H1 (cell line): Measurements from ENCODE around the gene MMP24OS. TPM values are rescaled to one million over a fixed set of nuclear protein-coding genes. Genes with fewer than 3 reads are reported as not detected.

Source experiments
- CTCF ChIA-PET: fragments of 300-600 bp; sonication (Branson Sonifier 250); formaldehyde crosslinking; loops from one replicate; lab custom pipeline; 2021; ENCODE audit not compliant: partially characterized antibody; lab: Charles Lee
- POLR2A ChIA-PET: fragments of 300-600 bp; sonication (Branson Sonifier 250); formaldehyde crosslinking; loops from one replicate; lab custom pipeline; 2021; ENCODE audit warnings: inconsistent platforms; ENCODE audit not compliant: partially characterized antibody; lab: Charles Lee
- DNase-seq, 2 experiments: peaks; one replicate each; pipeline versions ENCODE4 v3.0.0 to v3.0.0-alpha.2; 2010 to 2022; ENCODE audit warnings: low spot score in 2 of 2, low read depth in 1 of 2, mixed read lengths in 1 of 2
- FAIRE-seq: peaks from 2 replicates; lab custom pipeline; 2011; peaks lifted over from hg19 to GRCh38; lab: Jason Lieb, UNC
- H2AFZ ChIP-seq: 2 replicates; pipeline ENCODE4 v1.8.1; 2012; ENCODE audit warnings: low read length, inconsistent platforms
- H2AK5ac ChIP-seq: 2 replicates; pipeline ENCODE4 v1.6.1; 2013; ENCODE audit warnings: low read depth, low read length
- H2BK120ac ChIP-seq: replicated peaks from 2 replicates; pipeline ENCODE3; 2013; ENCODE audit warnings: low read depth, low read length, inconsistent platforms
- H2BK12ac ChIP-seq: 2 replicates; pipeline ENCODE4 v1.6.1; 2013; ENCODE audit warnings: low read depth, low read length
- H2BK15ac ChIP-seq: 2 replicates; pipeline ENCODE4 v1.6.1; 2013; ENCODE audit warnings: low read length
- H2BK20ac ChIP-seq: 2 replicates; pipeline ENCODE4 v1.6.1; 2013; ENCODE audit warnings: low read length
- H2BK5ac ChIP-seq: 2 replicates; pipeline ENCODE4 v1.6.1; 2013; ENCODE audit warnings: low read depth, low read length
- H3K14ac ChIP-seq: 2 replicates; pipeline ENCODE4 v1.6.1; 2013; ENCODE audit warnings: inconsistent platforms; ENCODE audit not compliant: insufficient read length
- H3K18ac ChIP-seq: 2 replicates; pipeline ENCODE4 v1.6.1; 2013; ENCODE audit warnings: low read length; ENCODE audit errors: extremely low read depth
- H3K23ac ChIP-seq: 2 replicates; pipeline ENCODE4 v1.6.1; 2013; ENCODE audit warnings: inconsistent platforms; ENCODE audit not compliant: insufficient read length
- H3K23me2 ChIP-seq: 2 replicates; pipeline ENCODE4 v1.6.1; 2013; ENCODE audit warnings: low read depth, low read length
- H3K27ac ChIP-seq: 2 replicates; pipeline ENCODE4 v1.6.1; 2011; ENCODE audit warnings: low read depth, low read length, inconsistent platforms
- H3K27me3 ChIP-seq, 4 experiments: replicated peaks in 1 of 4; 1 replicate in 1 of 4; 2 replicates in 3 of 4; pipeline versions ENCODE4 v1.6.1 to v1.8.1; 2011 to 2013; ENCODE audit warnings: low read length in 3 of 4, mild to moderate bottlenecking in 3 of 4, inconsistent platforms in 2 of 4, mixed read lengths in 2 of 4, moderate library complexity in 1 of 4; ENCODE audit not compliant: control insufficient read depth in 3 of 4, insufficient read depth in 3 of 4; ENCODE audit errors: extremely low read depth in 1 of 4
- H3K36me3 ChIP-seq, 4 experiments: 2 replicates each; pipeline versions ENCODE4 v1.6.1 to v1.8.1; 2011 to 2013; ENCODE audit warnings: mild to moderate bottlenecking in 4 of 4, low read length in 3 of 4, moderate library complexity in 2 of 4, control low read depth in 1 of 4, inconsistent platforms in 1 of 4; ENCODE audit not compliant: insufficient read depth in 4 of 4, control insufficient read depth in 2 of 4
- H3K4ac ChIP-seq: replicated peaks from 2 replicates; pipeline ENCODE3; 2013; ENCODE audit warnings: low read length, low read depth, mixed read lengths, inconsistent platforms; ENCODE audit not compliant: insufficient read length
- H3K4me1 ChIP-seq, 4 experiments: replicated peaks in 1 of 4; 1 replicate in 1 of 4; 2 replicates in 3 of 4; pipeline versions ENCODE4 v1.6.1 to v1.8.1; 2011 to 2013; ENCODE audit warnings: low read length in 3 of 4, inconsistent platforms in 2 of 4, mixed read lengths in 1 of 4; ENCODE audit not compliant: insufficient read depth in 4 of 4, control insufficient read depth in 3 of 4
- H3K4me2 ChIP-seq, 2 experiments: 2 replicates each; pipeline versions ENCODE4 v1.6.1 to v1.8.1; 2011 to 2013; ENCODE audit warnings: low read depth in 2 of 2, low read length in 2 of 2, control low read depth in 1 of 2, inconsistent platforms in 1 of 2, mild to moderate bottlenecking in 1 of 2; ENCODE audit not compliant: insufficient read depth in 1 of 2
- H3K4me3 ChIP-seq, 4 experiments: fragments of 200-600, 300-600 bp in 1 of 4; sonication (generic), shearing (Covaris generic), sonication (Bioruptor Twin) in 1 of 4; 2 replicates each; pipeline versions ENCODE4 v1.5.1 to v1.8.1; 2011 to 2016; ENCODE audit warnings: low read length in 4 of 4, low read depth in 3 of 4, control low read depth in 2 of 4, inconsistent platforms in 2 of 4, mild to moderate bottlenecking in 2 of 4, mixed read lengths in 1 of 4, moderate library complexity in 1 of 4; ENCODE audit not compliant: insufficient read depth in 2 of 4; ENCODE audit errors: extremely low read depth in 1 of 4
- H3K56ac ChIP-seq: replicated peaks from 2 replicates; pipeline ENCODE3; 2013; ENCODE audit warnings: low read depth, mild to moderate bottlenecking, mixed read lengths, low read length, inconsistent platforms; ENCODE audit not compliant: insufficient read length
- H3K79me1 ChIP-seq: 2 replicates; pipeline ENCODE4 v1.6.1; 2013; ENCODE audit warnings: low read depth, low read length, control low read depth
- H3K79me2 ChIP-seq, 2 experiments: 2 replicates each; pipeline versions ENCODE4 v1.6.1 to v1.8.1; 2012 to 2013; ENCODE audit warnings: low read length in 2 of 2, mild to moderate bottlenecking in 2 of 2, inconsistent platforms in 1 of 2; ENCODE audit not compliant: insufficient read depth in 2 of 2, control insufficient read depth in 1 of 2
- H3K9ac ChIP-seq, 4 experiments: replicated peaks in 1 of 4; 1 replicate in 1 of 4; 2 replicates in 3 of 4; pipeline versions ENCODE4 v1.6.1 to v1.8.1; 2011 to 2013; ENCODE audit warnings: low read depth in 3 of 4, low read length in 3 of 4, control low read depth in 2 of 4, mild to moderate bottlenecking in 2 of 4, moderate library complexity in 2 of 4, inconsistent platforms in 1 of 4; ENCODE audit errors: extremely low read depth in 1 of 4
- H3K9me3 ChIP-seq, 2 experiments: 2 replicates each; pipeline versions ENCODE4 v1.6.1 to v1.8.1; 2012 to 2013; ENCODE audit warnings: mild to moderate bottlenecking in 2 of 2, moderate library complexity in 2 of 2, control low read depth in 1 of 2, inconsistent platforms in 1 of 2, low read depth in 1 of 2, low read length in 1 of 2, mixed read lengths in 1 of 2; ENCODE audit not compliant: insufficient read depth in 2 of 2
- H4K20me1 ChIP-seq, 2 experiments: replicated peaks in 1 of 2; 2 replicates each; pipeline versions ENCODE3 to v1.8.1; 2011 to 2013; ENCODE audit warnings: inconsistent platforms in 2 of 2, low read length in 2 of 2, mild to moderate bottlenecking in 1 of 2; ENCODE audit not compliant: insufficient read depth in 2 of 2, control insufficient read depth in 1 of 2
- H4K5ac ChIP-seq: 2 replicates; pipeline ENCODE4 v1.6.1; 2013; ENCODE audit warnings: low read length, low read depth, mixed read lengths, inconsistent platforms; ENCODE audit not compliant: insufficient read length
- H4K8ac ChIP-seq: 2 replicates; pipeline ENCODE4 v1.8.0; 2013; ENCODE audit warnings: mild to moderate bottlenecking, moderate library complexity, low read length, inconsistent platforms; ENCODE audit not compliant: insufficient read depth; ENCODE audit errors: extremely low read depth
- H4K91ac ChIP-seq: replicated peaks from 2 replicates; pipeline ENCODE3; 2013; ENCODE audit warnings: low read length, mixed read lengths, inconsistent platforms; ENCODE audit not compliant: insufficient read length
- ATF3 ChIP-seq: IDR thresholded peaks from 2 replicates; pipeline ENCODE4 v1.6.1; 2011; ENCODE audit warnings: low read depth, mild to moderate bottlenecking, low read length; ENCODE audit not compliant: insufficient read depth
- BACH1 ChIP-seq: IDR thresholded peaks from 2 replicates; pipeline ENCODE4 v1.6.1; 2012; ENCODE audit warnings: low read length, improper control_type of control experiment
- BRCA1 ChIP-seq: IDR thresholded peaks from 2 replicates; pipeline ENCODE4 v1.6.1; 2012; ENCODE audit warnings: low read depth, low read length, improper control_type of control experiment
- HDAC2 ChIP-seq, 2 experiments: fragments of 300-600 bp in 1 of 2; sonication (generic) in 1 of 2; IDR thresholded peaks; 2 replicates each; pipeline ENCODE4 v1.6.1; 2011 to 2012; ENCODE audit warnings: low read depth in 2 of 2, low read length in 2 of 2, mild to moderate bottlenecking in 2 of 2, moderate library complexity in 2 of 2, borderline replicate concordance in 1 of 2, inconsistent platforms in 1 of 2
- NANOG ChIP-seq: IDR thresholded peaks from 2 replicates; pipeline ENCODE4 v1.6.1; 2011; ENCODE audit warnings: low read length, low read depth, mild to moderate bottlenecking, inconsistent platforms; ENCODE audit not compliant: insufficient read depth, poor library complexity, severe bottlenecking
- POLR2AphosphoS5 ChIP-seq: IDR thresholded peaks from 2 replicates; pipeline ENCODE4 v1.6.1; 2011; ENCODE audit warnings: low read depth, low read length
- POU5F1 ChIP-seq: IDR thresholded peaks from 2 replicates; pipeline ENCODE4 v1.6.1; 2011; ENCODE audit warnings: low read depth, mild to moderate bottlenecking, low read length, moderate library complexity
- RBBP5 ChIP-seq: IDR thresholded peaks from 2 replicates; pipeline ENCODE4 v1.7.1; 2012; ENCODE audit warnings: low read depth, mild to moderate bottlenecking, inconsistent platforms, low read length, moderate library complexity, borderline replicate concordance
- SUZ12 ChIP-seq: fragments of 200-600 bp; sonication (generic); IDR thresholded peaks from 2 replicates; pipeline ENCODE4 v1.6.1; 2012; ENCODE audit warnings: mild to moderate bottlenecking, inconsistent platforms, low read length, moderate library complexity, mixed read lengths
- TEAD4 ChIP-seq: IDR thresholded peaks from 2 replicates; pipeline ENCODE4 v1.6.1; 2012; ENCODE audit warnings: low read depth, low read length, inconsistent platforms, mixed read lengths
- WGBS, 2 experiments: shearing (Covaris generic) in 1 of 2; methylation state at CpG; one replicate each; pipeline versions ENCODE4 v1.1.6 to v1.1.7; 2013 to 2015; ENCODE audit warnings: low lambda C conversion rate in 2 of 2, mixed read lengths in 2 of 2, inconsistent platforms in 1 of 2, low coverage in 1 of 2, missing lambda C conversion rate in 1 of 2; ENCODE audit not compliant: insufficient replicate concordance in 2 of 2, insufficient coverage in 1 of 2, insufficient read length in 1 of 2; ENCODE audit errors: extremely low coverage in 1 of 2, missing lambda C conversion rate in 1 of 2; 5-methylcytosine and 5-hydroxymethylcytosine counted together
- polyA plus RNA-seq, 7 experiments: library from polyadenylated mRNA; depleted of rRNA in 3 of 7; stranded (reverse) in 5 of 7; unstranded in 2 of 7; fragments of >200 nt in 5 of 7; fragments of 200-250 nt in 2 of 7; gene quantifications; 1 replicate in 5 of 7; 2 replicates in 1 of 7; 4 replicates in 1 of 7; pipeline versions ENCODE4 v1.2.1 to v1.2.3, GENCODE V29; 2011 to 2013; ENCODE audit warnings: missing spikeins in 2 of 7, mixed read lengths in 2 of 7
- total RNA-seq: library from RNA; stranded (reverse); fragmentation: NEBNext Ultra II Directional; extraction: Animal tissue kit (Norgen Biotek cat#: 25700); gene quantifications from 2 replicates; pipeline ENCODE4 v1.2.1, GENCODE V29; 2021

MMP24OS gene
- total and polyA plus RNA-seq, 2 of the 8 experiments (the other 6 are each of a cell fraction or from before 2014, with no cell fraction given): 19.0 to 21.3 TPM

GRCh38 chr20:35292504-35293285 lies 14.8 kb upstream of the MMP24OS start:
- Histone ChIP-seq H2BK15ac (no peak overlapping the region), H3K56ac (no peak overlapping the region), H4K8ac (peak overlapping the region; percentile 92), H3K23me2 (no peaks in the 10 kb centered on the region), H2BK12ac (no peak overlapping the region), H4K5ac (no peak overlapping the region), H3K14ac (no peak overlapping the region), H3K79me1 (no peaks in the 10 kb centered on the region), H2AFZ (peak overlapping the region; percentile 26; the same call in 1 of the 2 replicates), H4K91ac (no peak overlapping the region), H2AK5ac (no peak overlapping the region), H3K79me2 (no peaks in the 10 kb centered on the region), H2BK120ac (no peak overlapping the region), H3K9me3 (no peaks in the 10 kb centered on the region), H3K27me3 (no peaks in the 10 kb centered on the region), H3K23ac (no peak overlapping the region), H3K4me2 (no peak overlapping the region), H3K9ac (no peak overlapping the region), H3K4ac (no peak overlapping the region), H3K18ac (no peak overlapping the region), H2BK5ac (no peak overlapping the region), H3K4me1 (no peaks in the 10 kb centered on the region; a peak in 2 of 7 replicates), H2BK20ac (no peak overlapping the region), H3K27ac (no peak overlapping the region), H3K4me3 (no peak overlapping the region), H3K36me3 (no peaks in the 10 kb centered on the region), H4K20me1 (no peaks in the 10 kb centered on the region)
- 88% methylated on average over 23 of the region's 23 CpGs; no CpG with 5 or more reads in 1 of the 2 experiments for WGBS, 2 experiments
- TF ChIP-seq HDAC2 (IDR thresholded peaks at IDR 0.05; ENCODE audit: borderline replicate concordance in 1 of 2, low read depth in 2 of 2, low read length in 2 of 2) (no peak), BACH1 (no peak), TEAD4 (no peak), RBBP5 (no peak), NANOG (no peak), SUZ12 (no peak), POLR2AphosphoS5 (no peak), ATF3 (no peak), POU5F1 (no peak), BRCA1 (no peak)
- FAIRE-seq (no peak), DNase-seq (no peak)
- CTCF ChIA-PET: interaction anchor here (0.5 to 11.5 kb wide), 3 partner anchors 14 to 85 kb away, joined by 3 to 130 read pairs (median 4); no protein-coding TSS in a partner anchor
- POLR2A ChIA-PET: interaction anchor here (0.6 to 5.7 kb wide), 3 partner anchors 8 to 15 kb away, joined by 3 to 39 read pairs (median 5); partner anchors contain the start of genes EIF6 and MMP24OS
